Activated naive CD4-positive, alpha-beta T cell treated with anti-CD3 and anti-CD28 coated beads, Interleukin-2, amount 10 ng/mL, durations not matched to agents 7 days and 5 days (primary cell): ENCODE results near the gene MBOAT7.
"Not testable (repeated sequence)": the region's sequence is repeated elsewhere in the genome, so short reads cannot be mapped to it uniquely, and the experiment has no call there.

Experiments used
- CTCF ChIA-PET: fragments of 350-600 bp; sonication (Branson Sonifier 250); formaldehyde crosslinking; loops from one replicate; lab custom pipeline; 2021; ENCODE audit warnings: antibody characterized with exemption; lab: Charles Lee
- DNase-seq: peaks from one replicate; pipeline ENCODE4 v3.0.0-alpha.2; 2020
- H3K27ac Mint-ChIP-seq: one replicate; pipeline ENCODE4 v1.8.0; 2021; ENCODE audit warnings: mild to moderate bottlenecking, moderate library complexity, mixed read lengths
- H3K27me3 Mint-ChIP-seq: one replicate; pipeline ENCODE4 v1.8.0; 2021; ENCODE audit warnings: mild to moderate bottlenecking, mixed read lengths
- H3K36me3 Mint-ChIP-seq: one replicate; pipeline ENCODE4 v1.8.0; 2021; ENCODE audit warnings: mixed read lengths
- H3K4me1 Mint-ChIP-seq: one replicate; pipeline ENCODE4 v1.8.0; 2021; ENCODE audit warnings: mixed read lengths
- H3K4me3 Mint-ChIP-seq: one replicate; pipeline ENCODE4 v1.8.0; 2021; ENCODE audit warnings: mild to moderate bottlenecking, moderate library complexity, mixed read lengths
- H3K9me3 Mint-ChIP-seq: one replicate; pipeline ENCODE4 v1.8.0; 2021; ENCODE audit warnings: mixed read lengths

Gene MBOAT7

GRCh38 chr19:54189735-54190502 is 539 bp upstream of the MBOAT7 start:
- Mint-ChIP-seq H3K27me3 (no peaks in the 10 kb centered on the region), H3K4me3 (peak overlapping the region; percentile 89), H3K27ac (peak overlapping the region; percentile 96), H3K4me1 (peaks cover 45% of the 10 kb centered on the region), H3K9me3 (no peaks in the 10 kb centered on the region), H3K36me3 (peaks cover 19% of the 10 kb centered on the region)
- CTCF ChIA-PET = interaction anchor here (0.7 to 2.5 kb wide), 5 partner anchors 9 to 37 kb away, joined by 3 to 10 read pairs (median 4); partner anchors contain the start of gene LENG1
- peak; percentile 100 for DNase-seq

GRCh38 chr19:54188215-54188871 is 1.0 kb downstream of the MBOAT7 start:
- H3K9me3 Mint-ChIP-seq = no peaks in the 10 kb centered on the region
- H3K4me1 Mint-ChIP-seq = peaks cover 43% of the 10 kb centered on the region
- peak overlapping the region; percentile 96 for H3K27ac Mint-ChIP-seq
- H3K4me3 Mint-ChIP-seq = peak overlapping the region; percentile 89
- H3K27me3 Mint-ChIP-seq = no peaks in the 10 kb centered on the region
- CTCF ChIA-PET = interaction anchor here (0.7 to 2.5 kb wide), 4 partner anchors 10 to 43 kb away, joined by 3 to 10 read pairs (median 4); no protein-coding TSS in a partner anchor
- DNase-seq = peak; percentile 70
- H3K36me3 Mint-ChIP-seq = peaks cover 16% of the 10 kb centered on the region

- Mint-ChIP-seq H3K4me1 (peaks cover 32% of the 10 kb centered on the region), H3K4me3 (peak overlapping the region; percentile 89), H3K27ac (peak overlapping the region; percentile 73), H3K36me3 (peaks cover 12% of the 10 kb centered on the region), H3K9me3 (no peaks in the 10 kb centered on the region), H3K27me3 (no peaks in the 10 kb centered on the region)
- no peak for DNase-seq
- CTCF ChIA-PET = no interaction called here
These were observed 2.4 kb downstream of the MBOAT7 start for GRCh38 chr19:54186934-54187381.

DNA sequence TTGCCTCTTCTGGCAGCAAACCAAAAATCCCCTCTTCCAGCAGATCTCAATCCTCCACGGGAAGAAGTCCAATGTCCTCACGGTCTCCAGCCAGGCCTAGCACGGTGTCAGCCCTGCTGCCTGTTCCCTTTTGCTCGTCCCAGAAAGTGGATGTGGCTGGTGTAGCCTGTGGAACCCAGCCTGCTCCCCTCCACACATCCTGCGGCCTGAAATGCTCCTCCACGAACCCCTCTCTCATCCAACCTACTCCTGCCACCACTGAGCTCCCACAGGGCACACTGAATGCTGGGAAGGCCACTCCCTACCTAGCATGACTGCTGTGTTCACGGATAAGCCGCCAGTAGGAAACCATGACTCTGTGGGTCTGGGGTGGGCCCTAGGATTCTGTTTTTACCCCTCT is 3.0 kb downstream of the MBOAT7 start:
- CTCF ChIA-PET = no interaction called here
- Mint-ChIP-seq H3K9me3 (no peaks in the 10 kb centered on the region), H3K27ac (no peak overlapping the region), H3K27me3 (no peaks in the 10 kb centered on the region), H3K4me1 (peaks cover 27% of the 10 kb centered on the region), H3K36me3 (peaks cover 9% of the 10 kb centered on the region), H3K4me3 (no peak overlapping the region)
- no peak for DNase-seq

DNA sequence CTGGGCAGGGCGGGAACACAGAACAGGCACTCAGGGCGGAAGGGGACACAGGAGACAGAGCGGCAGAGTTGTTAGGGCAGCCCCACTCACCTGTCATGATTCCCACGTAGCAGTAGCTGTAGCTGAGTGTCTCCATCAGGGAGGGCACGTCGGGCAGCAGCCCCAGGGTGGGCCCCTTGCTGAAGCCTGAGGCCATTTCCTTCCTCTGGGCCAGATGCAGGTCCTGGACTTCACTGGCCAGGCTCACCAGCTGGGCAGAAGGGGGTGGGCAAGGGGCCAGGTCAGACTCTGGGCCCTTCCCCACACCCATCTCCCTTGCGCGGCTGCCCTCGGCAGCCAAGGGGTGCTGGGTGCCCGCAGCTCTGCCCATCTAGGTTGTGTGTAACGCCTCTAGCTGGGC is 5.9 kb downstream of the MBOAT7 start:
- peaks cover 11% of the 10 kb centered on the region for H3K36me3 Mint-ChIP-seq
- H3K9me3 Mint-ChIP-seq = no peaks in the 10 kb centered on the region
- no peak overlapping the region for H3K27ac Mint-ChIP-seq
- H3K4me1 Mint-ChIP-seq = peaks cover 22% of the 10 kb centered on the region
- H3K27me3 Mint-ChIP-seq = no peaks in the 10 kb centered on the region
- CTCF ChIA-PET = interaction anchor here (2.1 kb wide), 1 partner anchor 82 kb away, joined by 4 read pairs; no protein-coding TSS in a partner anchor
- no peak overlapping the region for H3K4me3 Mint-ChIP-seq
- DNase-seq = no peak

- H3K4me1 Mint-ChIP-seq, H3K27ac Mint-ChIP-seq, CTCF ChIA-PET, H3K9me3 Mint-ChIP-seq, H3K4me3 Mint-ChIP-seq, H3K27me3 Mint-ChIP-seq, DNase-seq: not testable (repeated sequence)
- H3K36me3 Mint-ChIP-seq = peaks cover 12% of the 10 kb centered on the region
These were observed 7.5 kb downstream of the MBOAT7 start for GRCh38 chr19:54181894-54182293.

DNA sequence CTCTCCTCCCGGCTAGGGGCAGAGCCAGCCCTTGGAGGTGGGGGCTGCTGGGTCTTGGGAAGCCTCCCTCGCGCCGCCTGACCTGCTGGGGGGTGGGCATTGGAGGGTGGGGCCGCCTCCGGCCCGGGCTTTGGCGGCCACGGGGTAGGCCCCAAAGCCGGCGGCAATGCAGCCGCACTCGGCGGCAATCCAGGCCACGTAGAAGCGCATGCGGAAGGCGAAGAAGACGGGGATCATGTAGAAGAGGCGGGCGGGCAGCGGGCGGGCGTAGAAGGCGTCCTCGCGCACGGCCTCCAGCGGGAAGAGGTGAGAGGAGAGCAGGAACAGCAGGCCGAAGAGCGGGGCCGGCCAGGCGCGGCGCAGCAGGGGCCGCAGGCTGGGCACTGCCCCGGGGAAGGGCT is 8.7 kb downstream of the MBOAT7 start:
- Mint-ChIP-seq H3K36me3 (peaks cover 10% of the 10 kb centered on the region), H3K27me3 (no peaks in the 10 kb centered on the region), H3K4me3 (no peak overlapping the region), H3K4me1 (no peaks in the 10 kb centered on the region), H3K9me3 (no peaks in the 10 kb centered on the region), H3K27ac (no peak overlapping the region)
- CTCF ChIA-PET = interaction anchor here (0.9 kb wide), 1 partner anchor 9 kb away, joined by 3 read pairs; the partner anchor contains the start of gene MBOAT7
- DNase-seq = no peak

- no peak overlapping the region for H3K4me3 Mint-ChIP-seq
- no peak overlapping the region for H3K27ac Mint-ChIP-seq
- CTCF ChIA-PET = interaction anchor here (0.9 to 1.5 kb wide), 2 partner anchors 10 to 52 kb away, joined by 3 to 4 read pairs; partner anchors contain the start of gene MBOAT7
- no peaks in the 10 kb centered on the region for H3K27me3 Mint-ChIP-seq
- no peaks in the 10 kb centered on the region for H3K4me1 Mint-ChIP-seq
- no peak for DNase-seq
- peaks cover 8% of the 10 kb centered on the region for H3K36me3 Mint-ChIP-seq
- H3K9me3 Mint-ChIP-seq = no peaks in the 10 kb centered on the region
These were observed 9.4 kb downstream of the MBOAT7 start for GRCh38 chr19:54179921-54180461.

DNA sequence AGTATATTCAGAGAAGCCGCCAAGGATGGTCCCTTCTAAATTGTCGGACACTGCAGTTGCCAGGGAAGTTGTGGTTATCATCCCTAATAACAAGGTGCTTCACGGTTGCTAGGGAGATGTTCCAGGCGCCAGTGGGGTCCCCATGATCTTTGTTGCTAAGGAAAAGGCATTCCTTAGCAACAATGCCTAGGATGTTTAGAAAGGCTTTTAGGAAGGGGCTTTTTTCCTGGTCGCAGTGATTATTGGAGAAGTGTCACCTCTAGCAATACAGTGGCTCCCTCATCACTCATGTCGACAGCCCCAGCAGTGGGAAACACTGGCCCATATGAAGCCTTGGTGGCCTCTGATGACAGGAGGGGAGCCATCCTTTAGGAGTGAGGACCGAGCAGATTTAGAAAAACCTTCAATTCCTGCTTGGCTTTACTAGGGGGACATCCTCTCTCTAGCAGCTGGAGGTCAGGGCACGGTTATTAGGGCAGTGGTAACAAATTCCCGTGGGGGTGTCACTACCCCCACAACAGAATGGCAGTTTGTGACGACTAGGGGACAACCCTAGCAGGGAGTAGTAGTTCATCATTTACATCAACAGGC is 10.0 kb downstream of the MBOAT7 start:
- H3K4me1 Mint-ChIP-seq = no peaks in the 10 kb centered on the region
- no peak overlapping the region for H3K27ac Mint-ChIP-seq
- no peak for DNase-seq
- peaks cover 8% of the 10 kb centered on the region for H3K36me3 Mint-ChIP-seq
- no peak overlapping the region for H3K4me3 Mint-ChIP-seq
- no peaks in the 10 kb centered on the region for H3K9me3 Mint-ChIP-seq
- no peaks in the 10 kb centered on the region for H3K27me3 Mint-ChIP-seq
- CTCF ChIA-PET = interaction anchor here (1.5 kb wide), 1 partner anchor 53 kb away, joined by 4 read pairs; no protein-coding TSS in a partner anchor

DNA sequence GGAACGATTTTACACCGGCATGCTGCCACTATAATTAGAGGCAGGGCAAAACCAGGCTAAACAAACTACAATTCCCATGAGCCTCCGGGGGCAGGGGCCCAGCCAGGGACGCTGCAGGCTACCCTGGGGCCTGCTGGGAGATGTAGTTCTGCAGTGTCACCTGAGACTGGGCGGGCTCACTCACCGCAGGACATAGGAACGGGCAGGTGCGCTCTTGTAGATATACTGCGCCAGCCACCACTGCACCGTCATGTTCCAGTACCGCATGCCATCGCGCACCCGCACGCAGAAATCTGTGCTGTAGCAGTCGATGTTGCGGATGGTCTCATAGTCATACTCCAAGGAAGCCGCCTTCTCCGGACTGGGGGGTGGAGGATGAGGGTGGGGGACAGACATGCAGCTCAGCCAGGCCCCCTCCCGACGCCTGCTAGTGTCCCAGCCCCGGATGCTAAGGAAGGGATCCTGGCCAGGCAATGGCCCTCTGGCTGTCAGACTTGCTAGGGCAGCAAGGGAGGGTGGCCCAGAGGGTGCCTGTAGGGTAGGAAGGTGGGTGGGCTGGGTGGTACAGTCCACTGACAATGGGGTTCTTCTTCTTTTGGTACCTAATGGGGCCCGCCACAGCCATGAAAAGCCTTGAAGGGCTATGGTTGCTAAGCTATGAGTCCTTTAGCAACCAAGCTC is 10.7 kb downstream of the MBOAT7 start:
- Mint-ChIP-seq H3K4me3 (no peak overlapping the region), H3K27ac (no peak overlapping the region), H3K36me3 (peaks cover 8% of the 10 kb centered on the region), H3K27me3 (no peaks in the 10 kb centered on the region), H3K4me1 (no peaks in the 10 kb centered on the region), H3K9me3 (no peaks in the 10 kb centered on the region)
- peak; percentile 59 for DNase-seq
- CTCF ChIA-PET = interaction anchor here (1.0 to 1.5 kb wide), 2 partner anchors 9 to 54 kb away, joined by 3 to 4 read pairs; no protein-coding TSS in a partner anchor

GRCh38 chr19:54173951-54174834 is 15.2 kb downstream of the MBOAT7 start:
- Mint-ChIP-seq H3K27ac (no peak overlapping the region), H3K4me1 (no peaks in the 10 kb centered on the region), H3K4me3 (no peak overlapping the region), H3K27me3 (peaks cover 15% of the 10 kb centered on the region), H3K9me3 (no peaks in the 10 kb centered on the region), H3K36me3 (peaks cover 8% of the 10 kb centered on the region)
- CTCF ChIA-PET = interaction anchor here (2.0 kb wide), 1 partner anchor 92 kb away, joined by 5 read pairs; no protein-coding TSS in a partner anchor
- no peak for DNase-seq

- H3K4me3 Mint-ChIP-seq = no peak overlapping the region
- peaks cover 5% of the 10 kb centered on the region for H3K36me3 Mint-ChIP-seq
- DNase-seq = no peak
- H3K27ac Mint-ChIP-seq = no peak overlapping the region
- H3K4me1 Mint-ChIP-seq = peaks cover 2% of the 10 kb centered on the region
- CTCF ChIA-PET = interaction anchor here (2.0 kb wide), 1 partner anchor 92 kb away, joined by 5 read pairs; no protein-coding TSS in a partner anchor
- H3K27me3 Mint-ChIP-seq = peaks cover 15% of the 10 kb centered on the region
- no peaks in the 10 kb centered on the region for H3K9me3 Mint-ChIP-seq
These were observed 16.1 kb downstream of the MBOAT7 start for GRCh38 chr19:54173359-54173699.
